GM11168 (cell line): ENCODE results near the gene PPP4R4.

Experiments used
- in situ Hi-C: fragments of 300-500 bp; cut with MboI; formaldehyde crosslinking; loops from one replicate; pipeline ENCODE4 v1.12.0; 2022; ENCODE audit warnings: low sequenced_read_pairs; ENCODE audit not compliant: unreplicated experiment

PPP4R4 gene, protein sequence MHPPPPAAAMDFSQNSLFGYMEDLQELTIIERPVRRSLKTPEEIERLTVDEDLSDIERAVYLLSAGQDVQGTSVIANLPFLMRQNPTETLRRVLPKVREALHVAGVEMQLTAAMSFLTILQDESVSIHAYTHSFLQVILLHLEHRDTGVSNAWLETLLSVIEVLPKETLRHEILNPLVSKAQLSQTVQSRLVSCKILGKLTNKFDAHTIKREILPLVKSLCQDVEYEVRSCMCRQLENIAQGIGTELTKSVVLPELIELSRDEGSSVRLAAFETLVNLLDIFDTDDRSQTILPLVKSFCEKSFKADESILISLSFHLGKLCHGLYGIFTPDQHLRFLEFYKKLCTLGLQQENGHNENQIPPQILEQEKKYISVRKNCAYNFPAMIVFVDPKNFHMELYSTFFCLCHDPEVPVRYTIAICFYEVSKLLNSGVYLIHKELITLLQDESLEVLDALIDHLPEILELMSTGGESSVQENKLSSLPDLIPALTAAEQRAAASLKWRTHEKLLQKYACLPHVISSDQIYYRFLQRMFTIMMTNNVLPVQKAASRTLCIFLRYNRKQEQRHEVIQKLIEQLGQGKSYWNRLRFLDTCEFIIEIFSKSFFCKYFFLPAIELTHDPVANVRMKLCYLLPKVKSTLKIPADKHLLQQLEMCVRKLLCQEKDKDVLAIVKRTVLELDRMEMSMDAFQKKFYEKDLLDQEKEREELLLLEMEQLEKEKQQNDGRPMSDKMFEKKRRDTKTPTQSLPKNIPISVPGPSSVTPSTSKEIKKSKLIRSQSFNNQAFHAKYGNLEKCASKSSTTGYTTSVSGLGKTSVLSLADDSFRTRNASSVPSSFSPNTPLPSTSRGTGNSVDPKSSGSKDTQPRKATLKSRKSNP

DNA sequence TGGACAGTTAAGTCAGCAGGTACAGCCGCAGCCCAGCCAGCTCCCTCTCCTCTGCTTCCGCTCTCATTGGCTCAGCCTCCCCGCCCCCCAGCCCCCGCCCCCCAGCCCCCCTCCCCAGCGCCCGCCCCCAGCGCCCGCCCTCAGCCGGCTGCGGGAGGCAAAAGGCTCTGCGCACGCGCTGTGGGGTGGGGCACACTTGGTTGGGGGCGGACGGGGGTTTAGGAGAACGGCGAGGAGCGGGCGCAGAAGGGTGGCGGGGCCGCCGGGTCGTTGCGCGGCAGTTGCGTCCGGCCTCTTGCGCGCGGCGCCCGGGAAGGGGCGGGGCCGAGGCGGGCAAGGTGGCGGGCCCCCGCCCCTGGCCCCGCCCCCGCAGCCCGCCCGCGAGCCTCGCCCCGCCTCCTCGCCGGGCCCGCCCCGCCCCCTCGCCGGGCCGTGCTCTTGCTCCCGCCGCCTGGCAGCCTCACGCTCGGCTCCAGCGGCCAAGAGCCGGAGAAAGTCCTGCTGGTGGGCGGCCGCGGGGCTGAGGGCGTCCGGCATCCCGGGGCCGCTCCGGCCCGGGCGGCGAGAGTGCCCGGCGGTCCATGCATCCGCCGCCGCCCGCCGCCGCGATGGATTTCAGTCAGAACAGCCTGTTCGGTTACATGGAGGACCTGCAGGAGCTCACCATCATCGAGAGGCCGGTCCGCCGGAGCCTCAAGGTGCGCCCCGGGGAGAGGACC, at the start of gene PPP4R4:
TSS of gene PPP4R4 (plus strand) at position 438 of the 719 bp plus-strand sequence. CDS start at position 582, 144 bp downstream.
- in situ Hi-C loops: no loop called here

DNA sequence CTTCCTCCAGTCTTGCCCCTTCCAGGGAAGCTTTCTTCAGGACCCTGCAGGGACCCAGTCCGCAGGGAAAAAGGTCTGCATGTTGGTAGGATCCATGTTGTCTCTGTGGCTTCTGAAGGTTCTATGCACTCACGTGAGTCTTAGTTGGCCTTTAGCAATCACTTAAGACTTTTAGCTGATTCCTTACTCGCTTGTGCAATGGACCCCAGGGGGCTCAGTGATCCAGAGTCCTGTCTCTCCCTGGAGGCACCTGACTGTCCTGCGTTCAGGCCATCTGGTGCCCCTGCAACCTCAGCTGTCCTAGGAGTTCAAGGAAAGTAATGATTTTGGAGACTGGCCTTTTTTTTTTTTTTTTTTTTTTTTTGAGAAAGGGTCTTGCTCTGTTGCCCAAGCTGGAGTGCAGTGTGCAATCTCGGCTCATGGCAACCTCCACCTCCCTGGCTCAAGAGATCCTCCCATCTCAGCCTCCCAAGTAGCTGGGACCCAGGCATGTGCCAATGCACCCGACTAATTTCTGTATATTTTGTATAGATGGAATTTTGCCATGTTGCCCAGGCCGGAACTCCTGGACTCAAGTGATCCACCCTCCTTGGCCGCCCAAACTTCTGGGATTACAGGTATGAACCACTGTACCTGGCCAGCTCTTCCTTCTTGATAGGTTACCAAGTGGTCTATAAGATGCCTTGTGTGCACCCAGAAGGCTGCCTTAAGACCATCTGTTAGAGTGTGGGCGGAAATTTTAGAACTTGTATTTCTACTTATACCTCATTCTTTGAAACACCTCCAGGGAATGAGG, 49.3 kb upstream of the PPP4R4 start:
- in situ Hi-C loops: loop anchor here (10.0 kb wide), 1 partner anchor 70 kb away; no protein-coding TSS in a partner anchor

DNA sequence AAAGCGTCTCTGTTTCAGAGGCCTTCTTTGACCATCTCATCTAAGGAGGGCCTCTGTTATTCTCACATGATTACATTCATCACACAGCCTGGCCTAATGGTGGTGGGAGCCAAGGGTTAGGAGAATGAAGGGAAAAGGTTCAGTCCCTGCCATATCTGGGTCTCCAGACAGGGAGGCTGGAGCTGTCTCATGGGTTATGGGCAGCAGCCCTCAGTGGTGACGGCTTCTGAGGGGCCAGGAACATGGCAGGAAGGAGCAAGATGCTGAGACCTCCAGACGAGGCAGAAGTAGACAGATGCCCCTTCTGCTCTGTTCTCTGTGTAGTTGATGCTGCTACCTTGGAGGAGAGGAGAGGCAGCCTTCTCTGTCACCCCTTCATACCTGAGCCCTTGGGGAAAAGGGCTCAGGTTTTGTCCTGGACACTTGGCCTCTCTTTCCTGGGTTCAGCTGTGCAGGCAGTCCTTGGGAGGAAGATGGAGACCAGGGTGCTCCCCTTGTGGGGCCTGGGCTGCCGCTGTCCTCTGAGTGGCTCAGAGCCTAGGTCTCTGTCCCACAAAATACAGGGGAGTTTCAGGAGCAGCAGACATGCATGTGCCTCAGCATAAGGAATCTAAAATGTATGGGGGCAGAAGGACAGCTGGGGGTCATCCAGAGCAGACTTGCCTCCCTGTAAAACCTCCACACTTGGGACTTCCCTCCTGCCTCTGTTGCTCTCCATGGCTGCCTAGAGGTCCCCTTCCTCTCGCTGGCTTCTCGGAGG, 48.3 kb upstream of the PPP4R4 start:
- in situ Hi-C loops: loop anchor here (10.0 kb wide), 1 partner anchor 71 kb away; no protein-coding TSS in a partner anchor

DNA sequence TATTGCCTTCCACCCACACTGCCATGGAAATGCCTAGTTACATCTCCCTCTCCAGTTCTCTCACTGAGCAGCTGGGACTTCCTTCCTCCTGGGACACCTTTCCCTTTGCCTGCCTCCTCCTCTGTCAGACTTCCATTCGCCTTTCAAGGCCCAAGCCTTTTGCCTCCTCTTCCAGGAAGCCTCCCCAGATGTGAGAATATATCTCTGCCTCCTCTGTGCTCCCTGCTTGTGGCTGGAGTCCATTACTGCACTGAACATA, 47.8 kb upstream of the PPP4R4 start:
- in situ Hi-C loops: loop anchor here (10.0 kb wide), 1 partner anchor 72 kb away; no protein-coding TSS in a partner anchor

DNA sequence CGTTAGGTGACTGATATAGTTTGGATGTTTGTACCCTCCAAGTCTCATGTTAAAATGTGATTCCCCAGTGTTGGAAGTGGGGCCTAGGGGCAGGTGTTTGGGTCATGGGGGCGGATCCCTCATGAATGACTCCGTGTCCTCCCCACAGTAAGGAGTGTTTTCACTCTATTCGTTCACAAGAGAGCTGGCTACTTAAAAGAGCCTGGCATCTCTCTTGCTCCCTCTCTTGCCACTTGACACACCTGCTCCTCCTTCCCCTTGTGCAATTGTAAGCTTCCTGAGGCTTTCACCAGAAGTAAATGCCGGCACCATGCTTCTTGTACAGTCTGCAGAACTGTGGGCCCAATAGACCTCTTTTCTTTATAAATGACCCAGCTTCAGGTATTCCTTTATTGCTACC, 47.3 kb upstream of the PPP4R4 start:
- in situ Hi-C loops: loop anchor here (10.0 kb wide), 1 partner anchor 72 kb away; no protein-coding TSS in a partner anchor

DNA sequence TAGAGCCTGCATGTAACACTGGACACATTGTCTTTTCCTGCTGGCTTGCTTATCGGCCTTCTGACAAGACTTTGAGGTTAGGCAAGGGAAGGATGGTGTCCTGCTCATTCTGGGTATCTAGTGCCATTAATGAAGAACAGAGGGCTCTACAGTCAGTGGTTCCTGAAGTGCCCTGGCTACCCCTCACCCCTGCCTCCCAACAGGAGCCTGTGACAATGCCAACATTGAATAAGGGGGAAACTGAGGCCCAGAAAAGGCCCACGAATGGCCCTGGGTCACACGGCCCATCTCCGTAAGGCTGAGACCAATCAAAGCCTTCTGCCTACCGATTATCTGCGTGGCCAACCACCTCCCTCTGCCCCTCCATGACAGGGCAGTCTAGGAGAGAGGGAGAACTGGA, 46.8 kb upstream of the PPP4R4 start:
- in situ Hi-C loops: loop anchor here (10.0 kb wide), 1 partner anchor 73 kb away; no protein-coding TSS in a partner anchor

DNA sequence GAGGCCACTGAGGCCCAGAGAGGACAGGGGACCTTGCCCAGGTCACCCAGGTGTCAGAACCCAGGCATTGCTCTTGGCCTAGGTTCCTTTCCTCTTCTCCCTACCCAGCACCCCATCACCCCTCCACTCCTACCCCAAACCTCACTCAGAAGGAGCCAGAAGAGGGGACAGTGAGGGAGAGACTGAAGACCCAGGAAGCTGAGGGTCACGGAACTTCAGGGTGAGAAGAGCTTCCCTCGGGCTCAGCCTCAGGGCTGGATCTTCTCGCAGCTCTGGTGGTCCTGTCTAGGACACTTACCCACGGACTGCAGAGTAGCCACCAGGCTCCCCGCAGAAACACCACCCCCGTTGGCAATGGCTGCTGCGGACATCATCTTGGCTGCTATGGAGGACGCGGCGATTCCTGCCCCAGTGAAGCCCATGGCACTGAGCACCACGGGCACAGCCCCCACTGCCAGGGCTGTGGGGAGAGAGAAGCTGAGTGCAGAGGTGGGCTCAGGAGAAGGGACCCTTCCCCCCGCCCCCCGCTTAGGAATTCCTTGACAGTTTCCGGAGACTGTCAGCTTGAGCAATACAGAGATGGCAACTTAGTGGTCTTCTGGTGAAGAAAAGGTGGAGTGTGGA, 45.8 kb upstream of the PPP4R4 start:
- in situ Hi-C loops: loop anchor here (10.0 kb wide), 1 partner anchor 74 kb away; no protein-coding TSS in a partner anchor

DNA sequence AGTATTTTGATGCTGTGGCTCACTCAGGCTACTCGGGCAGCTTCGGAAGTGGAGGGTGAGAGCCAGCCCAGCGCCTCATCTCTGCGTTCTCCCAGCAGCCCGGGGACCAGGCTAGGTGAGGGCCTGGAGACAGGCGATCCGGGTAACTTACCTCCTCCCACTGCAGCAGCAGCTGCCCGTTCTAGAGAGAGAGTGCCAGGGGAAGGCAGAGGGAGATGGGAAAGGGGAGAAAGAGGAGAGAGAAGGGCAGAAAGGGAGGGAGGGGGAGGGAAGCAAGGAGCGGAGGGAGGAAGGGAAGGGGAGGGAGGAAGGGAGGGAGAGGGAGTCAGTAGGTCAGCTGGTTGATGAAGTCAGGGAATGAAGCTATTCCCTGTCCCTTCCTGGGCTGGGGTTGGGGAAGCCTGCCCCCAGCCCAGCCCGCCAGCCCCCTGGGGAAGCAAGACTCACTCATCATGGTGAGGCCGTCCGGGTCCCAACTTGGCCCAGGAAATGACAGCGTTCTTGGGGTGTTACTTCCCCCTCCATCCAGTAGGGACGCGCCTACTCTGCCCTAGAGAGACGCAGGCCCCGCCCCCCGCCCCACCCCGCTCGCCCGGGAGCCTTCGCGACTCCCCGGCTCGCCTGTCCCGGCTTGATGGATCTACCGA, 44.9 kb upstream of the PPP4R4 start, which contains the start of gene IFI27L2:
TSS of gene IFI27L2 (minus strand) at position 494 of the 647 bp plus-strand sequence. CDS start at position 454, 40 bp downstream.
- in situ Hi-C loops: loop anchor here (10.0 kb wide), 1 partner anchor 74 kb away; no protein-coding TSS in a partner anchor

DNA sequence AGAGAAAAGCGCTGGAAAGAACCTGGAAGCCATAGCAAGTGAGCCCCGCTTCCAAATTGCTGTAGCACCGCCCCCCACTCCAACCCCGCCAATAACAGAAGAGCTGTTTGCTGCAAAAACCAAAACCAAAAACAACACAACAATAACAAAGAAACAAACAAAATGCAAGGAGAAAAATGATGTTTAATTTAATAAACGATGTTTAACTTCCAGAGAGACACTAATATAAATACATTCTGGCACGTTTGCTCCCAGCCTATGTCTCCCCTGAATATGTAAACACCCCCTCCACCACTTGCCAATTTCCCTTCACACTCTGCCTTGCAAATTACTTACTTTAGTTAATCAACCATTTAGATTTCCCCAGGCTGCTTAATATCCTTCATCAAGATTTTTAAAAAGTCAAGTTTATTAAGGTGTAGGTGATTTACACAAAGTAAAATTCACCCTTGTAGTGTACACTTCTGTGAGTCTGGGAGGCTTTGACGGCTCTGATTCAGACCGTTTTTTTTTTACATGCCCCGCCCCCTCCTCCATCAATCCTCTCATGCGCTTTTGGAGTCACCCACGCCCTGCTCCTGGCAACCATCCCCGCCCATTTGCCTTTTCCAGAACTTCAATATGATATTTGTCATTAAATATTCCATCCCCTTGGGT, 44.2 kb upstream of the PPP4R4 start:
- in situ Hi-C loops: loop anchor here (10.0 kb wide), 1 partner anchor 75 kb away; no protein-coding TSS in a partner anchor

DNA sequence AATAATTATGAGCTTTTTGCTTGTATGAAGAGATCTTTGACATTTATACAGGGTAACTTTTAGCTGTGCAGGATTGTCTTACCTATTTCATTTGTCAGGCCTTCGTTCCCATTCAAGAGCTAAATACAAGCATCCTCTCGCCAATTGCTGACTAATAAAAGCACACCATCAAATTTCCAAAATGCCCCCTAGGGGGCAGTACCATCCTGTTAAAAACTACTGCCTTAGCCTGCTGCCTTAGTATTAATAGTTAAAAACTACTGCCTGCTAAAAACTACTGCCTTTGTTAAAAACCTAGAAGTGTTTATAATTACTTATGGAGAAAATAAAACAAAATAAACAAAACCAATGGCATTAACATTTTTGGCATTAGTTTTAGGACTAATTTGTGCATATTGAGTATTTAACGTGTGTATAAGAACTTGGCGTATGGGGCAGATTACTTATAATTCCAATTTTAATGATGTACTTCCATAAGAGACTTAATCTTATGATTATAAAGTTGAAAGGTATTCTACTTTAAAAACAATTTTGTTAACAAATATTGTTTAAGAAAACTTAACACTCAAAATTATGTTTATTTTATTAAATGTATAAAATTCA, 41.7 kb upstream of the PPP4R4 start:
- in situ Hi-C loops: no loop called here

DNA sequence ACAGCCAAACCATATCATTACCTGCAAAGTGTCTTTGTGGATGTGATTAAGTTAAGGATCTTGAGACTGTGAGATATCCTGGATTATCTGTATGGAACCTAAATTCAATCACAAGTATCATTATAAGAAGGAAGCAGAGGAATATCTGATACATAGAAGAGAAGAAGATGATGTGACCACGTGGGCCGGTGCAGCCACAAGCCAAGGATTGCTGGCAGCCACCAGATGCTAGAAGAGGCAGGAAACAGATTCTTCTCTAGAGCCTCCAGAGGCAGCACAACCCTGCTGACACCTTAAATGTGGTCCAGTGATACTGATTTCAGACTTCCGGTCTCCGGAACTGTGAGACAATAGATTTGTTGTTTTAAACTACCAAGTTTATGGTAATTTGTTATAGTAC, 38.6 kb upstream of the PPP4R4 start:
- in situ Hi-C loops: loop anchor here (5.0 kb wide), 1 partner anchor 98 kb away; no protein-coding TSS in a partner anchor

DNA sequence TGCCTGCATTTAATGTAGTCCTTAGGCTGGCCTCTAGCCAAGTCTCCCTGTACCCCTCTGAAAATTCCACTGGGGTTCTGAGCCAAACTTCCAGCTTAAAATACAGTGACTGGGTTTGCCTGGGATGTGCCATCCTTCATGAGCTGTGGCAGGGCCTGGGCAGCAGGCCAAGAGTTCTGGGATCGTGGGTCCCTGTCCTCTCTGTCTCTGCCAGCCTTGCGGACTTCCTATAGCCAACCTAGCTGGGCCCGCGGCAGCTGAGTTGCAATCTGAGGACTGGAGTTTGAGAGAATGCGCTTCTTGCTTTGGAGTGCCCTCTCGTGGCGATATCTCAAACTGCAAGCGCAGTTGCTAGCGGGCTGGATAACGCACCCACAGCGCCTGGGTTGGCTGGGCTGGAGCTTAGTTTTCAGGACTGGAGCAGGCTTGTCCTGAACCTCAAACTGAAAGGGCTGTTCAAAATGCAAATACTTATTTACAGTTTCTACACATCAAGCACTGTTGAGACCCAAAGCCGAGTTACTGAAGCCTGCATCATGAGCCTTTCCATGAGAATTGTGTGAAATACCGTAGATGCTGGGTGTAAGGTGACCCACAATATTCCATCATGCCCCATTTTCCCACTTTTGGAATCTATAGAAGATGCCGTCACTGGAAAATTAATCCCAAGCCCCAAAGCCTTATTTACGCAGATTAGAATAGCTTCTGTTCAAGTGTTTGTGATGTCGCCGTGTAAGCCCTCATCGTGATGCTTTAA, 37.4 kb upstream of the PPP4R4 start:
- in situ Hi-C loops: loop anchor here (5.0 kb wide), 1 partner anchor 99 kb away; no protein-coding TSS in a partner anchor

DNA sequence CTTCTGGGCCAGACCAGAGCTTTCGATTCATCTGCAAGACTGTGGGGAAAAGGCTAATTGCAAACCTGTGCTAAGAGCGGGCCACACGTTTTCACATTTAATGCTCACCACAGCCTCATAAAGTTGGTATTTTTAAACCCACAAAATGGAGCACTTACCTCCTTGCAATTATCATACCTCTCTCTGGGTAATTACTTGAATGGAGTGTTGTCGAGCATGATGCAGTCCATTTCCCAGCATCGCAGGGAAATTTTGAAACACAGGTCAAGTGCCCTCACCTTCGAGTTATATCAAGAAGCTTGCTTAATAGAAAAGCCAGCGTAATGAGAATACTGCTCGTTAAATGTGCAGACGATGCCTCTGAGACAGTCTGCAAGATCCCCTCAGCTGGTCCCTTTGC, 35.9 kb upstream of the PPP4R4 start:
- in situ Hi-C loops: loop anchor here (5.0 kb wide), 1 partner anchor 101 kb away; no protein-coding TSS in a partner anchor

DNA sequence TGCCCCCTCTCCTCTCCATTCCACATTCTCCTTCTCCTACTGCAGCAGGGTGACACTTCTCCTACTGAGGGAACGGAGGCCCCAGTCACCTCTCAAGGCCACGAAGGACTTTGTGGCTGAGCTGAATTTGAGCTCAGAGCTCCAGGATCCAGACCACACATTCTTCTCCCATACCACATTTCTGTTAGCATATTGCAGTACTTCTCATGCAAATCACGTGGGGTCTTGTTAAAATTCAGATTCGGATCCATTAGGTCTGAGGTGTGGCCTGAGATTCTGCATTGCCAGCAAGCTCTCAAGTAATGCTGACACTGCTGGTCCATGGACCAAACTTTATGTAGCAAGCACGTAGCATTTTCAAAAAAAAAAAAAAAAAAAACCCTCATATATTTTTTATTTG, 35.1 kb upstream of the PPP4R4 start:
- in situ Hi-C loops: loop anchor here (5.0 kb wide), 1 partner anchor 102 kb away; no protein-coding TSS in a partner anchor

DNA sequence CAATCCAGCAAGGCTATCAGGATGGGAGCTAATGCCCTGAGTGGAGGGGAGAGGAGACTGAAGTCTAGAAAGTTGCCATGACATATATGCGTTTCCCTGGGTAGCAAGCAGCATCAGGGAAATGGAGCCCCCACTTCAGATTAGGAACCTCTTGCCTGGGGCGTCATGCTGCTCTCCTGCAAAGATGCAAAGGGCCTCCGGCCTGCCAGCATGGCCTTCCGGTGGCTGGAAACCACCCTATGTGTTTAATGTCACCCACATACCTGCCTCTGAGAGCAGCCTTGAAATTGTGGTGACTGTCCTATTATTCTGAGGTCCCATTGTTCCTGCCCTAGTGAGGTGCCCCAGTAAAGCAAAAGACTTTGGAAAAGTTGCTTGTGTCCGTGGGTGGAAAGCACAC, 34.7 kb upstream of the PPP4R4 start:
- in situ Hi-C loops: loop anchor here (5.0 kb wide), 1 partner anchor 102 kb away; no protein-coding TSS in a partner anchor

DNA sequence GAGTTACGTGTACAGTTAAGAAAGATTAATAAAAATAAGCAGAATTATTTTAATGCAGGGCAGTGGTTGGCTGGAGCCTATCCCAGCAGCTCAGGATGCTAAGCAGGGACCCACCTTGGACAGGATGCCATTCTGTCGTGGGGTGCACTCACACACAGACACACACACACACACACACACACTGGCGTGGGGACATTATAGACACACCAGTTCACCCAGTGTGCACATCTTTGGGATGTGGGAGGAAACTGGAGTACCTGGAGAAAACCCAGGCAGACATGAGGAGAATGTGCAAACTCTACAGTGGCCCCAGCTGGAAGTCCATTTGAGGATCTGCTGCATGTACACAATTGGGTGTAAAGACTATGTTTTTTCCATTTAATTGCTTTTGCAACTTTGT, 31.9 kb upstream of the PPP4R4 start:
- in situ Hi-C loops: no loop called here
